ENCODE results near the gene EIPR1. TPM values are rescaled to one million over a fixed set of nuclear protein-coding genes. Genes with fewer than 3 reads are reported as not detected.

EIPR1 gene
- total and polyA plus RNA-seq, 2 of the 13 experiments (the other 11 are each of a cell fraction or from before 2014, with no cell fraction given), result 70.0 to 96.3 TPM

GRCh38 chr2:3302751-3303582 is 74.7 kb downstream of the EIPR1 start (continued):
- peak; percentile 29; the same call in 1 of the 2 replicates for TF ChIP-seq UBTF (CRISPR knock-in tag; IDR thresholded peaks at IDR 0.05)
- no peak for TF ChIP-seq TMF1 (CRISPR knock-in tag; IDR thresholded peaks at IDR 0.05; ENCODE audit: low read depth)
- no peak for TF ChIP-seq ZNF274 (CRISPR knock-in tag; IDR thresholded peaks at IDR 0.05)
- TF ChIP-seq, protein P1, sequence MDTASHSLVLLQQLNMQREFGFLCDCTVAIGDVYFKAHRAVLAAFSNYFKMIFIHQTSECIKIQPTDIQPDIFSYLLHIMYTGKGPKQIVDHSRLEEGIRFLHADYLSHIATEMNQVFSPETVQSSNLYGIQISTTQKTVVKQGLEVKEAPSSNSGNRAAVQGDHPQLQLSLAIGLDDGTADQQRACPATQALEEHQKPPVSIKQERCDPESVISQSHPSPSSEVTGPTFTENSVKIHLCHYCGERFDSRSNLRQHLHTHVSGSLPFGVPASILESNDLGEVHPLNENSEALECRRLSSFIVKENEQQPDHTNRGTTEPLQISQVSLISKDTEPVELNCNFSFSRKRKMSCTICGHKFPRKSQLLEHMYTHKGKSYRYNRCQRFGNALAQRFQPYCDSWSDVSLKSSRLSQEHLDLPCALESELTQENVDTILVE (CRISPR knock-in tag; IDR thresholded peaks at IDR 0.05), result no peak
- TF ChIP-seq ZSCAN22 (CRISPR knock-in tag; IDR thresholded peaks at IDR 0.05), result no peak; the same call in 1 of the 2 replicates
- no peak for TF ChIP-seq CBX1 (IDR thresholded peaks at IDR 0.05; ENCODE audit: low read depth)
- no peak for TF ChIP-seq MAFF (IDR thresholded peaks at IDR 0.05; ENCODE audit: low read depth, low read length)
- peak; percentile 54; the same call in 1 of the 2 replicates for TF ChIP-seq ZMYM4 (CRISPR knock-in tag; IDR thresholded peaks at IDR 0.05)
- TF ChIP-seq ZBTB1 (CRISPR knock-in tag; IDR thresholded peaks at IDR 0.05; ENCODE audit: borderline replicate concordance), result no peak
- TF ChIP-seq AGO1 (IDR thresholded peaks at IDR 0.05; ENCODE audit: low read depth, low read length, poor library complexity, severe bottlenecking), result peak; percentile 53
- no peak for TF ChIP-seq ELF4 (CRISPR knock-in tag; IDR thresholded peaks at IDR 0.05; ENCODE audit: borderline replicate concordance)
- TF ChIP-seq RBM39 (IDR thresholded peaks at IDR 0.05; ENCODE audit: low read depth, low read length, poor library complexity, severe bottlenecking), result no peak
- TF ChIP-seq RFX3 (CRISPR knock-in tag; IDR thresholded peaks at IDR 0.05), result no peak
- TF ChIP-seq BRCA1 (CRISPR knock-in tag; IDR thresholded peaks at IDR 0.05), result no peak
- no peak for TF ChIP-seq ZC3H4 (CRISPR knock-in tag; IDR thresholded peaks at IDR 0.05; ENCODE audit: borderline replicate concordance)
- no peak for TF ChIP-seq KLF13 (CRISPR knock-in tag; IDR thresholded peaks at IDR 0.05)
- TF ChIP-seq CBX5 (CRISPR knock-in tag; IDR thresholded peaks at IDR 0.05; ENCODE audit: borderline replicate concordance), result no peak; the same call in 1 of the 2 replicates
- no peak for TF ChIP-seq ZNF737 (CRISPR knock-in tag; IDR thresholded peaks at IDR 0.05; ENCODE audit: borderline replicate concordance)
- no peak for TF ChIP-seq ZBTB8A (CRISPR knock-in tag; IDR thresholded peaks at IDR 0.05; ENCODE audit: borderline replicate concordance, low read depth)
- TF ChIP-seq CAMTA2 (CRISPR knock-in tag; IDR thresholded peaks at IDR 0.05; ENCODE audit: borderline replicate concordance), result no peak
- TF ChIP-seq, protein P2, sequence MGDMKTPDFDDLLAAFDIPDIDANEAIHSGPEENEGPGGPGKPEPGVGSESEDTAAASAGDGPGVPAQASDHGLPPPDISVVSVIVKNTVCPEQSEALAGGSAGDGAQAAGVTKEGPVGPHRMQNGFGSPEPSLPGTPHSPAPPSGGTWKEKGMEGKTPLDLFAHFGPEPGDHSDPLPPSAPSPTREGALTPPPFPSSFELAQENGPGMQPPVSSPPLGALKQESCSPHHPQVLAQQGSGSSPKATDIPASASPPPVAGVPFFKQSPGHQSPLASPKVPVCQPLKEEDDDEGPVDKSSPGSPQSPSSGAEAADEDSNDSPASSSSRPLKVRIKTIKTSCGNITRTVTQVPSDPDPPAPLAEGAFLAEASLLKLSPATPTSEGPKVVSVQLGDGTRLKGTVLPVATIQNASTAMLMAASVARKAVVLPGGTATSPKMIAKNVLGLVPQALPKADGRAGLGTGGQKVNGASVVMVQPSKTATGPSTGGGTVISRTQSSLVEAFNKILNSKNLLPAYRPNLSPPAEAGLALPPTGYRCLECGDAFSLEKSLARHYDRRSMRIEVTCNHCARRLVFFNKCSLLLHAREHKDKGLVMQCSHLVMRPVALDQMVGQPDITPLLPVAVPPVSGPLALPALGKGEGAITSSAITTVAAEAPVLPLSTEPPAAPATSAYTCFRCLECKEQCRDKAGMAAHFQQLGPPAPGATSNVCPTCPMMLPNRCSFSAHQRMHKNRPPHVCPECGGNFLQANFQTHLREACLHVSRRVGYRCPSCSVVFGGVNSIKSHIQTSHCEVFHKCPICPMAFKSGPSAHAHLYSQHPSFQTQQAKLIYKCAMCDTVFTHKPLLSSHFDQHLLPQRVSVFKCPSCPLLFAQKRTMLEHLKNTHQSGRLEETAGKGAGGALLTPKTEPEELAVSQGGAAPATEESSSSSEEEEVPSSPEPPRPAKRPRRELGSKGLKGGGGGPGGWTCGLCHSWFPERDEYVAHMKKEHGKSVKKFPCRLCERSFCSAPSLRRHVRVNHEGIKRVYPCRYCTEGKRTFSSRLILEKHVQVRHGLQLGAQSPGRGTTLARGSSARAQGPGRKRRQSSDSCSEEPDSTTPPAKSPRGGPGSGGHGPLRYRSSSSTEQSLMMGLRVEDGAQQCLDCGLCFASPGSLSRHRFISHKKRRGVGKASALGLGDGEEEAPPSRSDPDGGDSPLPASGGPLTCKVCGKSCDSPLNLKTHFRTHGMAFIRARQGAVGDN (CRISPR knock-in tag; IDR thresholded peaks at IDR 0.05), result peak; percentile 71
- no peak for TF ChIP-seq ZNF335 (CRISPR knock-in tag; IDR thresholded peaks at IDR 0.05)
- TF ChIP-seq RAD21 (CRISPR knock-in tag; IDR thresholded peaks at IDR 0.05), result no peak

Data from HepG2 (cell line).